A673 (cell line): ENCODE results near the gene PCBP3. TPM values are rescaled to one million over a fixed set of nuclear protein-coding genes. Genes with fewer than 3 reads are reported as not detected.
"Not testable (repeated sequence)": the region's sequence is repeated elsewhere in the genome, so short reads cannot be mapped to it uniquely, and the experiment has no call there.

ENCODE experiments used
- BruUV-seq: library from RNA; stranded (reverse); fragments of 400-500 nt; replicated peaks from 2 replicates; lab custom pipeline; 2021; lab: Mats Ljungman, UMichigan
- CTCF ChIA-PET: fragments of 300-600 bp; sonication (Branson Sonifier 250); formaldehyde crosslinking; loops from one replicate; lab custom pipeline; 2022; ENCODE audit warnings: antibody characterized with exemption; lab: Charles Lee
- POLR2A ChIA-PET: fragments of 300-600 bp; sonication (Branson Sonifier 250); formaldehyde crosslinking; loops from one replicate; lab custom pipeline; 2022; ENCODE audit warnings: antibody characterized with exemption; ENCODE audit not compliant: low non-redundant PET; lab: Charles Lee
- DNase-seq: peaks from one replicate; pipeline ENCODE4 v3.0.0-alpha.2; 2015; ENCODE audit warnings: low spot score
- H3K27ac ChIP-seq: fragments of 200-600 bp; sonication (generic); 2 replicates; pipeline ENCODE4 v1.5.1; 2016; ENCODE audit warnings: mixed run types, low read depth, mild to moderate bottlenecking, mixed read lengths, antibody characterized with exemption, low read length; ENCODE audit not compliant: poor library complexity, severe bottlenecking
- H3K27me3 ChIP-seq: fragments of 200-600 bp; sonication (generic); replicated peaks from 2 replicates; pipeline ENCODE4 v1.6.1; 2017; ENCODE audit warnings: mixed run types, low read depth, mild to moderate bottlenecking, mixed read lengths, antibody characterized with exemption, low read length; ENCODE audit not compliant: insufficient read depth, poor library complexity
- H3K36me3 ChIP-seq: fragments of 200-600 bp; sonication (generic); 2 replicates; pipeline ENCODE4 v1.6.1; 2016; ENCODE audit warnings: mixed run types, mild to moderate bottlenecking, mixed read lengths, antibody characterized with exemption, low read length; ENCODE audit not compliant: insufficient read depth, poor library complexity, severe bottlenecking
- H3K4me1 ChIP-seq: fragments of 200-600 bp; sonication (generic); 2 replicates; pipeline ENCODE4 v1.6.1; 2017; ENCODE audit warnings: mixed run types, mild to moderate bottlenecking, mixed read lengths, antibody characterized with exemption, low read length; ENCODE audit not compliant: insufficient read depth, poor library complexity, severe bottlenecking
- H3K4me3 ChIP-seq: fragments of 200-600 bp; sonication (generic); 2 replicates; pipeline ENCODE4 v1.5.1; 2016; ENCODE audit warnings: low read depth, mixed run types, mild to moderate bottlenecking, mixed read lengths, low read length; ENCODE audit not compliant: poor library complexity, severe bottlenecking
- H3K9me3 ChIP-seq: fragments of 200-600 bp; sonication (generic); 2 replicates; pipeline ENCODE4 v1.6.1; 2016; ENCODE audit warnings: mixed run types, low read depth, mild to moderate bottlenecking, mixed read lengths, antibody characterized with exemption, low read length; ENCODE audit not compliant: poor library complexity, severe bottlenecking
- CTCF ChIP-seq: fragments of 300-800, 200-600 bp; sonication (generic); conservative IDR thresholded peaks from 2 replicates; pipeline ENCODE4 v1.5.1; 2017; ENCODE audit warnings: low read depth, mild to moderate bottlenecking, antibody characterized with exemption, low read length, moderate library complexity, mixed read lengths
- EZH2 ChIP-seq: fragments of 200-600 bp; sonication (generic); IDR thresholded peaks from 2 replicates; pipeline ENCODE4 v1.6.1; 2017; ENCODE audit warnings: borderline replicate concordance, low read depth, mild to moderate bottlenecking, mixed read lengths, antibody characterized with exemption, low read length; ENCODE audit not compliant: poor library complexity, severe bottlenecking
- intact Hi-C: fragments of 100-400 bp; cut with micrococcal nuclease; formaldehyde crosslinking; loops from one replicate; pipeline ENCODE4 v1.10.0; 2022; ENCODE audit not compliant: unreplicated experiment
- total RNA-seq: library from RNA; stranded (reverse); gene quantifications from 2 replicates; pipeline ENCODE4 v1.2.3, GENCODE V29; 2021

PCBP3 gene
- total RNA-seq, 1 experiment from 2014 or later = 25.6 TPM

- CTCF ChIA-PET = no interaction called here
- no peaks in the 10 kb centered on the region for H3K9me3 ChIP-seq
These were observed 206.7 kb downstream of the PCBP3 start for GRCh38 chr21:45850181-45850580.

DNA sequence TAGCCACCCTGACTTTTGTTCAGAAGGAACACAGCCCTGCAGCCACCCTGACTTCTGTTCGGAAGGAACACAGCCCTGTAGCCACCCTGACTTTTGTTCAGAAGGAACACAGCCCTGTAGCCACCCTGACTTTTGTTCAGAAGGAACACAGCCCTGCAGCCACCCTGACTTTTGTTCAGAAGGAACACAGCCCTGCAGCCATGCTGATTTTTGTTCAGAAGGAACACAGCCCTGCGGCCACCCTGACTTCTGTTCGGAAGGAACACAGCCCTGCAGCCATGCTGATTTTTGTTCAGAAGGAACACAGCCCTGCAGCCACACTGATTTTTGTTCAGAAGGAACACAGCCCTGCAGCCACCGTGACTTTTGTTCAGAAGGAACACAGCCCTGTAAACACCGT, 208.9 kb downstream of the PCBP3 start:
- H3K9me3 ChIP-seq, CTCF ChIA-PET, intact Hi-C loops, H3K36me3 ChIP-seq, DNase-seq, H3K4me1 ChIP-seq, BruUV-seq, POLR2A ChIA-PET, H3K27me3 ChIP-seq, H3K4me3 ChIP-seq, H3K27ac ChIP-seq: not testable (repeated sequence)

More at GRCh38 chr21:45850181-45850580, 206.7 kb downstream of the PCBP3 start:
- Histone ChIP-seq H3K4me3 (no peak overlapping the region), H3K27ac (no peak overlapping the region), H3K4me1 (no peaks in the 10 kb centered on the region), H3K27me3 (no peaks in the 10 kb centered on the region), H3K36me3 (no peaks in the 10 kb centered on the region)
- no peak for TF ChIP-seq EZH2
- TF ChIP-seq CTCF = no peak
- no peak for DNase-seq
- intact Hi-C loops = no loop called here
- no TSS peak for BruUV-seq
- POLR2A ChIA-PET = no interaction called here

DNA sequence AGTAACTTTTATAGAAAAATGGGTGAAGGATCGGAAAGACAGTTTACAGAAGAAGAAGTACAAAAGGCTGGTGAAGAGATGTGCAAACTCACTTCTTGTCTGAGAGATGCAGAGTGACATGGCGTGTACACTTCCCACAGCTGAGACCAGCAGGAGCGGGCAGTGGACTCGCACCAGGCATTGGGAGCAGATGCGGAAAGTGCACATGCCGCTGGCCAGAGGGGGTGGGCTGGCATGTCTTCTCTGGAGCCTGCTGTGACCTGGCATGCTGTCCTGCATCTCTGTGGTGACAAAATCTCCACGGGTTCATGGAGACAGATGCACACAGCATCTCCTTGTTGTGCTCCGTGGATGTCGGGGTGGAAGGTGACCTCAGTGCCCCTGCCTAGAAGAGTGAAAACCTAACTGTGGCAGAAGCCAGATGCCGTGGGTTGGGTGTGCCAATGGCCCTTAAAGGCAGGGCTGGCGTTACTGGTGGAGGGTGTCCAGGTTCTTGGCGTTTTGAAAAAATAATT, 209.4 kb downstream of the PCBP3 start:
- intact Hi-C loops = no loop called here
- no TSS peak for BruUV-seq
- Histone ChIP-seq H3K27ac (no peak overlapping the region), H3K4me3 (no peak overlapping the region), H3K4me1 (no peaks in the 10 kb centered on the region), H3K9me3 (no peaks in the 10 kb centered on the region), H3K36me3 (no peaks in the 10 kb centered on the region), H3K27me3 (no peaks in the 10 kb centered on the region)
- DNase-seq = no peak
- TF ChIP-seq CTCF (no peak), EZH2 (no peak)
- POLR2A ChIA-PET = no interaction called here
- CTCF ChIA-PET = no interaction called here

DNA sequence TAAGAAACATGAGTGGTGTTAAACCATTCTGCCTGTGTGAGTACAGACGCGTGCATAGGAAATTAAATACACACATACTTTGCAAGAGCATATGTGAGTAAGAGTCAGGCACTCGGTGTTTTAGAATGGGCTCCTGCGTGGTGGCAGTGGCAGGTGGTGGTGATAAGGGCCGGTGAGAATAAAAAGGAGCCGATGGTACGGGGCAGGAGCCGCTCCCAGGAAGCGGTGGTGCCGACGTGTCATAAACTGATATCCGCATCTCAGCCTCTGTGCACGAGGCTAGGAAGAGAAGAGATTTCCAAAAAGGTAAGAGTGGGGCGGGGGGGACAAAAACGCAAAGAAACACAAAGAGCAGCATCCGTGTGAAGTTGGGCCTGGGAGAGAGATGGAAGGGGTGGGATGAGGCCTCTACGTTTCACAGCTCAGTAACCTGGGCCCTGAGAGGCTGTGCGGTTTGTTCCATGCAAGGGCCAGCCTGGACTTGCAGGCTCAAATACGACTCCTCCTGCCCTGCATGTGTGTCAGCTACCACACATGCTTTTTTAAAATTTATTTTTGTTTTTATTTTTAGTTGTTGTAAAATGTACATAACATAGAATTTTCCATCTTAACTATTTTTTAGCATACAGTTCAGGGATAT, 210.3 kb downstream of the PCBP3 start:
- H3K27ac ChIP-seq = no peak overlapping the region
- intact Hi-C loops = no loop called here
- H3K36me3 ChIP-seq = no peaks in the 10 kb centered on the region
- TF ChIP-seq EZH2 = no peak
- TF ChIP-seq CTCF = no peak
- no peak overlapping the region for H3K4me3 ChIP-seq
- ChIA-PET CTCF (no interaction called here), POLR2A (no interaction called here)
- no TSS peak for BruUV-seq
- no peaks in the 10 kb centered on the region for H3K27me3 ChIP-seq
- H3K4me1 ChIP-seq = no peaks in the 10 kb centered on the region
- H3K9me3 ChIP-seq = no peaks in the 10 kb centered on the region
- DNase-seq = no peak
